OCI-LY3 (cell line): ENCODE data around the gene FBXO21.

Source experiments
- H2AFZ ChIP-seq: fragments of 200-600, 300-600 bp; shearing (Covaris generic); 2 replicates; pipeline ENCODE4 v1.6.0; 2014; ENCODE audit warnings: antibody characterized with exemption, low read depth, low read length
- H3K27ac ChIP-seq: fragments of 200-600, 300-600 bp; sonication (generic); 2 replicates; pipeline ENCODE4 v1.5.1; 2014; ENCODE audit warnings: mild to moderate bottlenecking, low read length, moderate library complexity, mixed read lengths
- H3K27me3 ChIP-seq: fragments of 200-600, 300-600 bp; sonication (generic); 2 replicates; pipeline ENCODE4 v1.6.1; 2014; ENCODE audit warnings: low read depth, low read length, mixed read lengths
- H3K36me3 ChIP-seq: fragments of 200-600, 300-600 bp; sonication (generic); replicated peaks from 2 replicates; pipeline ENCODE3; 2014; ENCODE audit warnings: low read depth, low read length, mixed read lengths
- H3K4me1 ChIP-seq: fragments of 300-600, 200-600 bp; sonication (generic); 2 replicates; pipeline ENCODE4 v1.6.1; 2014; ENCODE audit warnings: low read length, mixed read lengths
- H3K4me2 ChIP-seq: fragments of 200-600, 300-600 bp; sonication (generic); 2 replicates; pipeline ENCODE4 v1.6.1; 2014; ENCODE audit warnings: low read length, mixed read lengths
- H3K4me3 ChIP-seq: fragments of 300-600, 200-600 bp; sonication (generic); 2 replicates; pipeline ENCODE4 v1.5.1; 2014; ENCODE audit warnings: antibody characterized with exemption, mild to moderate bottlenecking, low read length, moderate library complexity
- H3K79me2 ChIP-seq: fragments of 300-600, 200-600 bp; shearing (Covaris generic); 2 replicates; pipeline ENCODE4 v1.6.1; 2014; ENCODE audit warnings: mild to moderate bottlenecking, low read length, mixed read lengths
- H3K9ac ChIP-seq: fragments of 300-600, 200-600 bp; shearing (Covaris generic); 2 replicates; pipeline ENCODE4 v1.6.0; 2014; ENCODE audit warnings: mild to moderate bottlenecking, low read length, moderate library complexity
- H3K9me3 ChIP-seq: fragments of 200-600, 300-600 bp; shearing (Covaris generic); 2 replicates; pipeline ENCODE4 v1.6.1; 2014; ENCODE audit warnings: low read length, mixed read lengths; ENCODE audit not compliant: insufficient read depth
- H4K20me1 ChIP-seq: fragments of 200-600, 300-600 bp; sonication (generic); 2 replicates; pipeline ENCODE4 v1.6.1; 2016; ENCODE audit warnings: low read length, mixed read lengths; ENCODE audit not compliant: insufficient read depth
- EZH2phosphoT487 ChIP-seq: fragments of 200-600 bp; shearing (Covaris generic); IDR thresholded peaks from 2 replicates; pipeline ENCODE4 v1.6.1; 2018; ENCODE audit warnings: antibody characterized with exemption, mixed run types, low read depth
- TF ChIP-seq, protein P1 (sequence below): fragments of 200-600, 300-600 bp; sonication (generic); IDR thresholded peaks from 2 replicates; pipeline ENCODE4 v1.5.1; 2014; ENCODE audit warnings: antibody characterized with exemption, low read length, low read depth

Gene FBXO21

DNA sequence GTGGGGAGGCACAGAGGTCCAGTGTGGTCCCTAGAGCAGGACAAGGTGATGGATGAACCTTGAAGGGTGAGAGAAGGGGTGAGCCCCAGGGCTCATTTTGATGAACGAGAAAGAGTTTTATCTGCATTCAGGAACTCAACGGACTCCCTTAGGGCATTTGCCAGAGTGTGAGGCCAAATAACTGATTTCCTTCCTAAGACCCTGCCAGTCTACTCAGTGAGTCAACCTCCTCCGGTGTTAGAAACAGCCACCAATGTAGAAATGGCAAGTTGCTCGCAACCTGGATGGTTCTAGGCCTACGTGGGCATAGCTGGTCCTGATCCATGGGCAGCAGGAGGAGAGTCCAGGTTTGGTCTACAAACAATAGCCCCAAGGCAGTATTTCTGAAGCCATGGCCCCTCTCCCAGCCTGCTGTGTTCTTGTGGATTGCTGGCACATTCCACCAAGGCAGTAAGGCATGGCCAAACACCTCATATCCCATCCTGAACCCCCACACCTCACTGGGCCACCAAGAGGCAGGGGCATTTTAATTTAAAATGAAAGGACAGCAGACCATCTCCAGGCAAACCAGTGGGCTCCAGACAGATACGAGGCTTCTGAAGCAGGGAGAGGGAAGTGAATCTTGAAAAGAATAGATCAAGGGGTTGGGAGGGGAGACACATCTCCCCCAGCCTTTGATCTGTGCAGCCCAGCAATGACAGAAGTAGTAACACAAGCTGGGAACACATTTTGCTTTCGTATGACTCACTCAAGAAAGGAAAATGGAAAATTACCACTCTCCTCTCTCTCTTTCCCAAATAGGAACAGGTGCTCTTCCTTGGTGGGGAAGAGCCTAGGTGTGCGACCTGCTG lies 65.6 kb downstream of the FBXO21 start:
- Histone ChIP-seq H3K27ac (no peak overlapping the region), H2AFZ (no peak overlapping the region), H3K27me3 (no peaks in the 10 kb centered on the region), H3K4me3 (no peak overlapping the region), H3K9me3 (no peaks in the 10 kb centered on the region; the same call in 1 of the 2 replicates), H3K36me3 (no peaks in the 10 kb centered on the region), H3K4me1 (no peaks in the 10 kb centered on the region), H4K20me1 (no peaks in the 10 kb centered on the region), H3K79me2 (no peaks in the 10 kb centered on the region), H3K4me2 (no peak overlapping the region), H3K9ac (no peak overlapping the region)
- TF ChIP-seq EZH2phosphoT487, result no peak
- TF ChIP-seq, protein P1, sequence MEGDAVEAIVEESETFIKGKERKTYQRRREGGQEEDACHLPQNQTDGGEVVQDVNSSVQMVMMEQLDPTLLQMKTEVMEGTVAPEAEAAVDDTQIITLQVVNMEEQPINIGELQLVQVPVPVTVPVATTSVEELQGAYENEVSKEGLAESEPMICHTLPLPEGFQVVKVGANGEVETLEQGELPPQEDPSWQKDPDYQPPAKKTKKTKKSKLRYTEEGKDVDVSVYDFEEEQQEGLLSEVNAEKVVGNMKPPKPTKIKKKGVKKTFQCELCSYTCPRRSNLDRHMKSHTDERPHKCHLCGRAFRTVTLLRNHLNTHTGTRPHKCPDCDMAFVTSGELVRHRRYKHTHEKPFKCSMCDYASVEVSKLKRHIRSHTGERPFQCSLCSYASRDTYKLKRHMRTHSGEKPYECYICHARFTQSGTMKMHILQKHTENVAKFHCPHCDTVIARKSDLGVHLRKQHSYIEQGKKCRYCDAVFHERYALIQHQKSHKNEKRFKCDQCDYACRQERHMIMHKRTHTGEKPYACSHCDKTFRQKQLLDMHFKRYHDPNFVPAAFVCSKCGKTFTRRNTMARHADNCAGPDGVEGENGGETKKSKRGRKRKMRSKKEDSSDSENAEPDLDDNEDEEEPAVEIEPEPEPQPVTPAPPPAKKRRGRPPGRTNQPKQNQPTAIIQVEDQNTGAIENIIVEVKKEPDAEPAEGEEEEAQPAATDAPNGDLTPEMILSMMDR, result no peak

DNA sequence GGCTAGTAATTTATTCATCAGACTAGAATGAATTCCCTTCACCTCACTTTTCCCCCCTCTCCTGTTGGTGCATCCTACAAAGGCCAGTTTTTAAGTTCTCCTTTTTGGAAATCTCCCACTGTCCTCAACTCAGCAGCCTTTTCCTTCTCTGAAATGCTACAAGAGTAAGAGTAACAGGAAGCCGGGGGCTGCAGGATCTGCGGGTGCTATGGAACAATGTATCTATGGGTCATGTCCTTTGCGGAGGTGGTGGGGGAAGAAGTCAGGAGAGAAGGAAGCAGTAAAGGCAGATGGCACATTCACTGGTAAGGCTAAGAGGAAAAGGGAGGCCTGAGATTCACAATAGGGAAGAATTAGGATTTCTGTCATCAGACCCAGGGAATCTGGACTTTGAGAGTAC lies 68.8 kb downstream of the FBXO21 start:
- Histone ChIP-seq H3K4me2 (no peak overlapping the region), H3K27ac (no peak overlapping the region), H3K79me2 (no peaks in the 10 kb centered on the region), H4K20me1 (no peaks in the 10 kb centered on the region), H3K4me3 (no peak overlapping the region), H3K36me3 (no peaks in the 10 kb centered on the region), H2AFZ (no peak overlapping the region), H3K9me3 (no peaks in the 10 kb centered on the region), H3K9ac (no peak overlapping the region), H3K27me3 (no peaks in the 10 kb centered on the region), H3K4me1 (no peaks in the 10 kb centered on the region)
- no peak for TF ChIP-seq EZH2phosphoT487
- TF ChIP-seq, protein P1, result no peak

DNA sequence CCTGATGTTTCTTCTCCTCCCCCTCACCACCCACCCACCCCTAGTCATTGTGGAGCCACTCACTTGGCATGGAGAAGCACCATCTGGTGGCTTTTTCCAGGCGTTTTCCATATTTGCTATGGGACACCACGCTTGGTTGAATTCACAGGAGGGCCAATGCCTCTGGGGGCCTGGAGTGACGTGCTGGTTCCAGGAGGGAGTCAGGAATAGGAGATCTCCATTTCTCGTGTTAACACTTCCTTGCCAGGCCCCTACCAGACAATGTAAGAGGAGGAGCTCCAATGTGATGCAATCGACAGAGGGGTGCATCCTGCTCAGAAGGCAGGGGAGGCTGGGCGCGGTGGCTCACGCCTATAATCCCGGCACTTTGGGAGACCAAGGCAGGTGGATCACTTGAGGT lies 69.5 kb downstream of the FBXO21 start:
- no peak overlapping the region for H2AFZ ChIP-seq
- TF ChIP-seq, protein P1, result no peak
- no peak for TF ChIP-seq EZH2phosphoT487
- H3K9ac ChIP-seq, result no peak overlapping the region
- no peak overlapping the region for H3K4me2 ChIP-seq
- no peaks in the 10 kb centered on the region for H4K20me1 ChIP-seq
- H3K27me3 ChIP-seq, result no peaks in the 10 kb centered on the region
- H3K4me1 ChIP-seq, result no peaks in the 10 kb centered on the region
- H3K4me3 ChIP-seq, result no peak overlapping the region
- no peaks in the 10 kb centered on the region for H3K9me3 ChIP-seq
- no peak overlapping the region for H3K27ac ChIP-seq
- no peaks in the 10 kb centered on the region for H3K79me2 ChIP-seq
- no peaks in the 10 kb centered on the region for H3K36me3 ChIP-seq

DNA sequence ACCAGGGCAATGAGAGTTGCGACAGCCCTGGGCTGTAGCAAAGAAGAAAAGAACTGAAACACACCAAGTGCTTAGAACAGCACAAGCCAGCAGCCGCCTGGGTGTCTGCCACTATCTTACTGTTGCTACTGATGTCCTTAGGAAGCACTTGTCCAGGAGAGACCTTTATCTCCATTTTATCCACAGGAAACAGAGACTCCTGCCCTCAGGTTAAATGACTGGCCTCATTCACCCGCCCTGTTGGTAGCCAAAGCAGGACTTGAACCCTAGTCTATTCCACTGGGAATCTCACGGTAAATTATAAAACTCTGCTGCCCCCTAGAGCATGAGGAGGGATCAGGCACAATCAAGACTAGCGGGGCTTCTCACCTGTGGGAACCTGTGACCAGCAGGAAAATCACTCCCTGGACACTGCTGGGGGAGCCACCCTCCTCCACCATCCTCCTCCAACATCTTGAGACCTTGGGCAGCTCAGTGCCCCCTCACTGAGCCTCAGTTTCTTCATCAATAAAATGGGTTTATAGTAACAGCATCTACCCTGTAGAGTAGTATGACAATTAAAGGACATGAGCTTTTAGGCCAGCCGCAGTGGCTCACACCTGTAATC lies 70.6 kb downstream of the FBXO21 start:
- H3K9ac ChIP-seq, result no peak overlapping the region
- H3K4me2 ChIP-seq, result peak overlapping the region; percentile 9; the same call in 1 of the 2 replicates
- H3K9me3 ChIP-seq, result no peaks in the 10 kb centered on the region
- H4K20me1 ChIP-seq, result no peaks in the 10 kb centered on the region
- no peaks in the 10 kb centered on the region for H3K4me1 ChIP-seq
- H2AFZ ChIP-seq, result no peak overlapping the region
- TF ChIP-seq EZH2phosphoT487, result no peak
- TF ChIP-seq, protein P1, result peak; percentile 96
- no peak overlapping the region for H3K4me3 ChIP-seq
- H3K27me3 ChIP-seq, result no peaks in the 10 kb centered on the region
- no peaks in the 10 kb centered on the region for H3K36me3 ChIP-seq
- no peak overlapping the region for H3K27ac ChIP-seq
- no peaks in the 10 kb centered on the region for H3K79me2 ChIP-seq
